DOHH2 (cell line): ENCODE data around the gene DCP1B.

Experiments
- H3F3A ChIP-seq: fragments of 200-600 bp; sonication (generic), shearing (Covaris generic); 2 replicates; pipeline ENCODE4 v1.6.0; 2016; ENCODE audit warnings: antibody characterized with exemption, mild to moderate bottlenecking; ENCODE audit not compliant: control insufficient read depth, insufficient read depth
- H3K27ac ChIP-seq: fragments of 200-600 bp; sonication (generic); 2 replicates; pipeline ENCODE4 v1.5.1; 2014; ENCODE audit warnings: low read depth, mild to moderate bottlenecking, low read length, moderate library complexity
- H3K27me3 ChIP-seq: fragments of 200-600 bp; sonication (generic); 2 replicates; pipeline ENCODE4 v1.6.1; 2014; ENCODE audit warnings: mild to moderate bottlenecking, low read length, mixed read lengths; ENCODE audit not compliant: control insufficient read depth
- H3K36me3 ChIP-seq: fragments of 200-600 bp; sonication (generic); 2 replicates; pipeline ENCODE4 v1.6.1; 2014; ENCODE audit warnings: mild to moderate bottlenecking, low read length, moderate library complexity, mixed read lengths; ENCODE audit not compliant: control insufficient read depth
- H3K4me1 ChIP-seq: fragments of 200-600 bp; sonication (generic); 2 replicates; pipeline ENCODE4 v1.6.1; 2014; ENCODE audit warnings: mild to moderate bottlenecking, low read length, mixed read lengths; ENCODE audit not compliant: control insufficient read depth
- H3K4me2 ChIP-seq: fragments of 200-600 bp; sonication (generic); 2 replicates; pipeline ENCODE4 v1.6.0; 2014; ENCODE audit warnings: mild to moderate bottlenecking, low read length, moderate library complexity
- H3K4me3 ChIP-seq: fragments of 200-600 bp; sonication (generic); 2 replicates; pipeline ENCODE4 v1.5.1; 2014; ENCODE audit warnings: mild to moderate bottlenecking, low read length, mixed read lengths
- H3K79me2 ChIP-seq: fragments of 200-600 bp; sonication (generic); 2 replicates; pipeline ENCODE4 v1.6.1; 2014; ENCODE audit warnings: mild to moderate bottlenecking, low read length, mixed read lengths; ENCODE audit not compliant: control insufficient read depth
- H3K9me2 ChIP-seq: fragments of 200-600 bp; sonication (generic); replicated peaks from 2 replicates; pipeline ENCODE4 v1.6.1; 2014; ENCODE audit warnings: mild to moderate bottlenecking, low read length, mixed read lengths; ENCODE audit not compliant: control insufficient read depth
- H3K9me3 ChIP-seq: fragments of 200-600 bp; sonication (generic); 2 replicates; pipeline ENCODE4 v1.6.1; 2014; ENCODE audit warnings: antibody characterized with exemption, low read length, mixed read lengths; ENCODE audit not compliant: control insufficient read depth, insufficient read depth
- H4K20me1 ChIP-seq: fragments of 200-600 bp; sonication (generic); 2 replicates; pipeline ENCODE4 v1.6.0; 2014; ENCODE audit warnings: low read depth, mild to moderate bottlenecking, antibody characterized with exemption, low read length, moderate library complexity; ENCODE audit not compliant: control insufficient read depth, insufficient read depth
- CTCF ChIP-seq: fragments of 200-600 bp; sonication (generic); IDR thresholded peaks from one replicate; pipeline ENCODE4 v1.5.1; 2014; ENCODE audit warnings: antibody characterized with exemption, mild to moderate bottlenecking, low read depth, low read length; ENCODE audit not compliant: poor library complexity, severe bottlenecking
- EZH2phosphoT487 ChIP-seq: fragments of 200-600 bp; sonication (generic); IDR thresholded peaks from 2 replicates; pipeline ENCODE4 v1.6.1; 2017; ENCODE audit warnings: borderline replicate concordance, mild to moderate bottlenecking, antibody characterized with exemption, low read length, moderate library complexity, mixed read lengths

The DCP1B gene

GRCh38 chr12:1931642-1932041 is 72.6 kb downstream of the DCP1B start:
- peaks cover 11% of the 10 kb centered on the region for H3F3A ChIP-seq
- H3K27me3 ChIP-seq: no peaks in the 10 kb centered on the region
- H3K9me3 ChIP-seq: no peaks in the 10 kb centered on the region
- no peaks in the 10 kb centered on the region for H4K20me1 ChIP-seq
- H3K27ac ChIP-seq: peak overlapping the region; percentile 81; the same call in 1 of the 2 replicates
- H3K4me2 ChIP-seq: peak overlapping the region; percentile 87
- peaks cover 56% of the 10 kb centered on the region for H3K4me1 ChIP-seq
- TF ChIP-seq EZH2phosphoT487 (no peak), CTCF (no peak)
- no peaks in the 10 kb centered on the region for H3K79me2 ChIP-seq
- no peaks in the 10 kb centered on the region for H3K9me2 ChIP-seq
- no peaks in the 10 kb centered on the region for H3K36me3 ChIP-seq
- H3K4me3 ChIP-seq: no peak overlapping the region

GRCh38 chr12:1930803-1931597 is 73.3 kb downstream of the DCP1B start:
- H3K4me2 ChIP-seq: peak overlapping the region; percentile 87
- no peaks in the 10 kb centered on the region for H3K9me2 ChIP-seq
- no peaks in the 10 kb centered on the region for H3K79me2 ChIP-seq
- H3K4me1 ChIP-seq: peaks cover 56% of the 10 kb centered on the region
- H3K9me3 ChIP-seq: no peaks in the 10 kb centered on the region
- H3K4me3 ChIP-seq: peak overlapping the region; percentile 63
- no peaks in the 10 kb centered on the region for H3K36me3 ChIP-seq
- H3K27me3 ChIP-seq: no peaks in the 10 kb centered on the region
- H3F3A ChIP-seq: peaks cover 11% of the 10 kb centered on the region
- no peaks in the 10 kb centered on the region for H4K20me1 ChIP-seq
- peak overlapping the region; percentile 81 for H3K27ac ChIP-seq
- TF ChIP-seq EZH2phosphoT487 (no peak), CTCF (no peak)

- peak overlapping the region; percentile 63 for H3K4me3 ChIP-seq
- no peaks in the 10 kb centered on the region for H3K9me2 ChIP-seq
Measured at GRCh38 chr12:1929985-1930802, 74.1 kb downstream of the DCP1B start.

More at GRCh38 chr12:1929985-1930802, 74.1 kb downstream of the DCP1B start:
- peaks cover 11% of the 10 kb centered on the region for H3F3A ChIP-seq
- H4K20me1 ChIP-seq: no peaks in the 10 kb centered on the region
- no peaks in the 10 kb centered on the region for H3K27me3 ChIP-seq
- no peaks in the 10 kb centered on the region for H3K79me2 ChIP-seq
- peaks cover 62% of the 10 kb centered on the region for H3K4me1 ChIP-seq
- TF ChIP-seq CTCF (no peak), EZH2phosphoT487 (no peak)
- H3K4me2 ChIP-seq: peak overlapping the region; percentile 87
- no peaks in the 10 kb centered on the region for H3K36me3 ChIP-seq
- H3K9me3 ChIP-seq: no peaks in the 10 kb centered on the region
- peak overlapping the region; percentile 81 for H3K27ac ChIP-seq
